ENCODE data around the gene NCF4.

Gene NCF4

DNA sequence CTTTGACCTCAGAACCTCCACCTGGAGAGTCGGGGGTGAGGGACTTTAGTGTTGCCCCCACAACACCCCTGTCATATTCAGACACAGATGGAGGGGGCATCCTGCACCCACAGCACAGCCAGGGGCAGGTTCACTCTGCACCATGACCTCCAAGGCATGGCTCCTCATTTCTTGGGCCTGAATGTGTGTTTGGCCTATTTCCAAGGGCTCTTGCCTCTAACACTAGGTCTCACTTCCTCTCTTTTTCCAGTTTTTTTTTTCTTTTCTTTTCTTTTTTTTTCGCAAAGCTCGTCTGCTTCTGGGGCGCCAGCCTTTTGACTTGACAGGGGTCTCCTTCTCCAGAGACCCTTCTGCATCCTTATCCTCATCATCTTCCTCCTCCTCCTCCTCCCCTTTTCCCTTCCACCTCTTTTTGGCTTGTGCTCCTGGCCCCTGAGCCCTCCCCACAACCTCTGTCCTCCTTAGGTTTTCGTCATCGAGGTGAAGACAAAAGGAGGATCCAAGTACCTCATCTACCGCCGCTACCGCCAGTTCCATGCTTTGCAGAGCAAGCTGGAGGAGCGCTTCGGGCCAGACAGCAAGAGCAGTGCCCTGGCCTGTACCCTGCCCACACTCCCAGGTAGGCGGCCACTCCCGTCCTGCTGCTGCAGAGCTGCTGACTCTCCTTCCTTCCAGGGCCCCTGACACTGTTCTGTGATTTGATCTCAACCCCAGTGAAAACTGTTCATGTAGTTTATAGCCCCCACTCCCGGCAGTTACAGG, 3.8 kb downstream of the NCF4 start:
- DNase-seq (ENCODE audit: low read depth in 2 of 2) = no peak

- no peak for DNase-seq (ENCODE audit: low read depth in 2 of 2)
Observed at GRCh38 chr22:36865346-36865745, 4.5 kb downstream of the NCF4 start.

GRCh38 chr22:36867695-36868094, 6.9 kb downstream of the NCF4 start:
- no peak for DNase-seq (ENCODE audit: low read depth in 2 of 2)

GRCh38 chr22:36868546-36869181, 7.9 kb downstream of the NCF4 start:
- no peak for DNase-seq (ENCODE audit: low read depth in 2 of 2)

GRCh38 chr22:36870250-36870649, 9.4 kb downstream of the NCF4 start:
- DNase-seq (ENCODE audit: low read depth in 2 of 2) = no peak

GRCh38 chr22:36871669-36872081, 10.9 kb downstream of the NCF4 start:
- no peak for DNase-seq (ENCODE audit: low read depth in 2 of 2)

GRCh38 chr22:36872084-36872483, 11.3 kb downstream of the NCF4 start:
- DNase-seq (ENCODE audit: low read depth in 2 of 2) = no peak

GRCh38 chr22:36872866-36873498, 12.2 kb downstream of the NCF4 start:
- no peak for DNase-seq (ENCODE audit: low read depth in 2 of 2)

DNA sequence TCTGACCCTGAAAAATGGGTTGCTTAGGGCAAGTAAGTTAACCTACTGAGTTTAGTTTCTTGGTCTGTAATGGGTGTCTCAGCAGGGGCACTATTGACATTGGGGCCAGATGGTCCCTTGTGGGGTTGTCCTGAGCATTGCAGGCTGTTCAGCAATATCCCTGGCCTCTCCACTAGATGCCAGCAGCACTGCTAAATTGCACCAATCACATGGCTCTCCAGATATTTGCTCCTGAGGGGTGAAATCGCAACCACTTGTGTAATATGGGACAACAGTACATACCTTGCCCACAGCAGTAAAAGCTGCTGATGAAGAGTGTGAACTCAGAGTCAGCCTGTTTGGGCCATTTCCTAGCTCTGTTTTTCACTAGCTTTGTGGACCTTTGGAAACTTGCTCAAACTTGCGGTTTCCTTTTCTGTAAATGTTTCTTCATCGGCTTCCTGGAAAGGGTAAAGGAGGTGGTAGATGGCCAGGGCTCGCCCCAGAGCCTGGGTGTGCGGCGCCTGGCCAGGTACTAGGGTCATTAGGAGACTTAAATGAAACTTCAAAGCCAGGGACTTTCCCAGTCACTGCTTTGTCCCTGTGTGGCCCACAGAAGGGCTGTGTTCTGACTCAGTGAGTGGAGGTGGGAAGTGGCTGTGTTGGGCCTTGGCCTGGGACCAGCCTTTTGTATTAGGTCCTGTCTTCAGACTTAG, 13.0 kb downstream of the NCF4 start:
- peak in 1 of 2 experiments; percentile 5 for DNase-seq (ENCODE audit: low read depth in 2 of 2)

DNA sequence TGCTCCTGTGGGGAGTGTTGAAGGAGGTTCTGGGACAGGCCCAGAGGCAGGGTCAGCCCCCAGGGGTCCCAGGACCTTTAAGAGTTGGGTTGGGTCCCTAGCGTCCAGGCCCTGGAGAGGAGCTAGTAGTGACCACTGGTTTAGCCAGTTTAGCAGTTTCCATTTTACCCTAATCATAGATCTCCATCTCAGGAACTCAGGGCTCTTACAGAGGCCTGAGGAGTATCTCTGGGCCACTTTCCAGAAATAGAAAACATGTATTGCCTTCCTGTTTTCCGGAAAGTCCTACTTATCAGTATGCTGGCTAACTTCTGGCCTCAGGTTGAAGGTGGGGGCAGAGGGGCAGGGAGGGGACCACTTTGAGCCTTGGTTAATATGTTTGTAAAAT, 13.5 kb downstream of the NCF4 start:
- DNase-seq (ENCODE audit: low read depth in 2 of 2) = no peak

DNA sequence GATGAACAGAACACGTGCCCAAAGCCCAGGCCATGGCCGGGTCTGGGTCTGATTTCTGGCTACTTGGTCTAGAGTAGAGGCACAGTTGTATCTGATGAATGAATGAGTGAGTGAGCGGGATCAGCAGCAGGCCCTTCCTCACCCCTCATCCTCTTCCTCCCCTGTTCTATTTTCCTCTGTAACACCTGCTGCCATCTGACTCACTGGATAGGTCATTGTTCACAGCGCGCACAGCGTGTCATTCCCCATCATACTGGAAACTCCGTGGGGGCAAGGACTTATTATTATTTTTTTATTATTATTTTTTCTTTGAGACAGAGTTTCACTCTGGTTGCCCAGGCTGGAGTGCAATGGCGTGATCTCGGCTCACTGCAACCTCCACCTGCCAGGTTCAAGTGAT, 13.9 kb downstream of the NCF4 start:
- DNase-seq (ENCODE audit: low read depth in 2 of 2) = no peak

- no peak for DNase-seq (ENCODE audit: low read depth in 2 of 2)
Observed at GRCh38 chr22:36875741-36876140, 14.9 kb downstream of the NCF4 start.

- DNase-seq (ENCODE audit: low read depth in 2 of 2) = no peak
Observed at GRCh38 chr22:36879775-36880174, 19.0 kb downstream of the NCF4 start.

DNA sequence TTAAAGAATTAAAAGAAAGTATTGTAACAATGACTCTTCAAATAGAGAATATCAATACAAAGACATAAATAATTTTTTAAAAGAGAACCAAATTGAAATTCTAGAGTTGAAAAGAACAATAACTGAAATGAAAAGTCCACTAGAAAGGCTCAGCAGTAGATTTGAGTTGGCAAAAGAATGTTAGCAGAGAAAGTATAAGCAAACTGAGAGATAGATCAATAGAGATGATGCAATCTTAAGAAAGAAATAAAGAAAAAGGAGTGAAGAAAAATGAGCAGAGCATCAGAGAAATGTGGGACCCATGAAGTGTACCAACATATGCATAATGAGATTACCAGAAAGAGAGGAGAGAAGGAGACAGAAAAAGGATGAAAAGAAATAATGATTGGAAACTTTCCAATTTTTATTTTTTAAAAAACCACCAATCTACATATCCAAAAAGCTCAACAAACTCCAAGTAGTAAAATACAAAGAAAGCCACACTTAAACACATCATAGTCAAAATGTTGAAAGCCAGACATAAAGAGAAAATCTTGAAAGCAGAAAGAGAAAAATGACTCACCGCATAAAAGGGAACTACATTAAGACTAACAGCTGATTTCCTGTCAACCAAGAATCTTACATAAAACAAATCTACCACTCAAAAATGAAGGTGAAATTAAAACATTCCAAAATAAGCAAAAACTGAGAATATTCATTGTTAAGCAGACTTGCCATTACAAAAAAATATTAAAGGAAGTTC, 20.9 kb downstream of the NCF4 start:
- no peak for DNase-seq (ENCODE audit: low read depth in 2 of 2)

DNA sequence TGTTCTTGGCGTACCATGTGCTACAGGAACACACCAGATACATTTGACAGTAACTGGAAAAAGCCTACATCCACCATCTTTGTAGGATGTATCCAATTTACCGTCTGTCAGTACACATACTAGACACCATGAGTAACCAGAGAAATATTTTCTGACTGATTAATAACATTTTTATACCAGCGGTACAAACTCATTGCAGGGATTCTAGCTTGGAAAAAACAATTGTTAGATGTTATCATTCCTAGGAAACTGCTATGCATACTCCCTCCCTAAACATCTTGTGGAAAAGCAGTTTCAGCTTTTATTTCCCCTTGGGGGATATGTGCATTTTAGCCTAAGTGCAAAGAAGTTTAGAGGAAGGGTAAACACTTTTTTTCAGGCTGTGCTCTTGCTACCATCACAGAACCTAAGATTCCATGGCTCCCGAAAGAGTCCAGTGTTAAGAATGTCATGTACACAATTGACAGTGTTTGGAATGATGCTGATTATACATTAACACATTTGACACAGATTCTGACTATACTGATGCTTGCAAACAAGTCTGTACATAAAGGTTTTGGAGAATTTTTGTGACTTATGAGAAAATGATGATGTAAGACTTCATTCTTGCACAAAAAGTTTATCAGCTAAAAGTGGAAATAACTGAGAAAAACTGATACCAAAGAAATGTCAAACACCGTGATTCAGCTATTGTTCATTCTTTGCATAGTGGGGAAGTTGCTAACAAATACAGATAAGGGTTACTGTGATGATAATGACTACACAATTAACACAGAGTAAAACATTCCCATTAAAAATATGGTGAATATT, 23.7 kb downstream of the NCF4 start:
- DNase-seq (ENCODE audit: low read depth in 2 of 2) = no peak

DNA sequence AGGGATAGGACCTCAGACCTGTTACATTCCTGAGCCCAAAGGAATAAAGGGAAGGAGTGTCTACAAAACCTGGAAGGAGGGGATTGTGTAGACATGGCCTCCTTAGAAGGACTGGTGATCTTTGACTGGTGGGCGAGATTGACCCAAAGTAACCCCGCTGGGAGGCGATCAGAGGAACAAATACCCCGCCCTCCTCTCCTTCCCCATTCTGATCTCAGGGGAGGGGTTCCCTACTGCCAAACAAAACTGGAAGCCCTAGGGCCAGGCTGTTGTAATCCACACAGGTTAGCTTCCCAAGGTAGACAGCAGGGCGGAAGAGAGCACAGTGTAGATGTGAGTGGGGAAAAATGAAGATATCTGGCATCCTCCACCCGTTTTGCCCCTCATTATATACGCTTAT, 24.7 kb downstream of the NCF4 start:
- no peak for DNase-seq (ENCODE audit: low read depth in 2 of 2)

GRCh38 chr22:36886016-36886415, 25.2 kb downstream of the NCF4 start:
- DNase-seq (ENCODE audit: low read depth in 2 of 2) = no peak

GRCh38 chr22:36887162-36887561, 26.4 kb downstream of the NCF4 start:
- no peak for DNase-seq (ENCODE audit: low read depth in 2 of 2)

DNA sequence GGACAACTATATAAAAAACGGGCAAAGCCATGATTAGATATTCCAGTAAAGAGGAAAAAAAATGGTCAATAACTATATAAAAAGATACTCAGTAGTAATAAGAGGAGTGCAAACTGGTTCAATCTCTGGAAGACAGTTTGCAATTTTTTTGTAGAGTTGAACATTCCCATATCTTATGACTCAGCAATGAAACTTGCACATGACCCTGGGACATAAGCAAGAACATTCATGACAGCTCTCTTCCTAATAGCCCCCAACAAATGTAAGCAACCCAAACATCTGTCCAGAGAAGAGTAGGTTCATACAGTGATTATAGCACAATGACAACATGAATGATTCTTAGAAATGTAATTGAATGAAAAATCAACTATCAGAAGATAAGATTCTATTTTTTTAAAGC, 30.8 kb downstream of the NCF4 start:
- no peak for DNase-seq (ENCODE audit: low read depth in 2 of 2)

DNA sequence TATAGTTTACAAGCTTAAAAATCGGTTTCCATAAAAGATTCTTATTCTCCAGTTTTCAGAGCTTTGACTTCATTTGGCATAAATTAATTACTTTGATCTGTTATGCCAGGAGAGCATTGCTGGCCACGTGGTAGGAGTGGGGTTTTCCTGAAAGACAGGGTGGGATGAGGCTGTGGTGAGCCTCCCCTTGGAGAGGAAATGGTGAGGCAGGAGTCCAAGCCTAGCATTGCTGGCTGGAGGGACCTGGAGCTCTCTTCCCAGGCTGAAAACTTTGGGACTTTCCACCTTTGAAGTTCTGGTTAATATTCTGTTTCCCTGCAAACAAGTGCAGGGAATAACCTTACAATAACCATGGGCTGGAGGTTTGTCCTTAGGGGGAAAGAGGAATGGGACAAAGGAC, 31.5 kb downstream of the NCF4 start:
- DNase-seq (ENCODE audit: low read depth in 2 of 2) = no peak

DNA sequence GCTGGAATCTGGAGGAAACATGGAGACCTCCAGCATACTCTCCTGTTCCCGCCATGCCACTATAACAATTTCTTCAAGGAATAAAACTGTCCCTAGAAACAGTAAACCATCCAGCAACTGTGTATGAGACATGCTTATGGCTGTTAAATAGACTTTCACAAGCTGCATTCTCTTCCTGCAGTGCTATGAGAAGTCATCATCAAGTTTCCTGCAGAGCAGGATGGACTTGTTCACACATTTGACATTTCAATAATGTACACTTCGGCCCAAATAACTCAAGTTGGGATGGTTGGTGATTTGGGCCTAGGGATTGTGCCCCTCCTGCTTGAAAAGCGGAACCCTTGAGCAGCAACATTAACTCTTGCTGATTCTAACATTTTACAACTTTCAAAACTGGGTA, 32.5 kb downstream of the NCF4 start:
- DNase-seq (ENCODE audit: low read depth in 2 of 2) = no peak
